Lower lobe of right lung (tissue), 2 donors: ENCODE measurements around the gene MBOAT2. TPM values are rescaled to one million over a fixed set of nuclear protein-coding genes. Genes with fewer than 3 reads are reported as not detected.

ENCODE experiments used
- ATAC-seq, 2 donors: fragments of 200-7000 bp; cut with Tn5 transposase; one replicate each; pipeline ENCODE4 v1.9.1; 2020 to 2022; ENCODE audit warnings: mild to moderate bottlenecking in 2 of 2, moderate library complexity in 2 of 2
- DNase-seq: peaks from one replicate; pipeline ENCODE4 v3.0.0-alpha.2; 2020
- H3K27ac ChIP-seq: fragments of 200-600 bp; one replicate; pipeline ENCODE4 v1.8.0; 2022
- H3K27me3 ChIP-seq: fragments of 200-600 bp; one replicate; pipeline ENCODE4 v1.8.0; 2022; ENCODE audit warnings: low read depth
- H3K36me3 ChIP-seq: fragments of 200-600 bp; one replicate; pipeline ENCODE4 v1.8.0; 2022; ENCODE audit warnings: mild to moderate bottlenecking
- H3K4me1 ChIP-seq: fragments of 200-600 bp; one replicate; pipeline ENCODE4 v1.8.0; 2022
- H3K4me3 ChIP-seq: fragments of 200-600 bp; one replicate; pipeline ENCODE4 v1.8.0; 2022; ENCODE audit warnings: mild to moderate bottlenecking
- H3K9me3 ChIP-seq: fragments of 200-600 bp; one replicate; pipeline ENCODE4 v1.8.0; 2022
- CTCF ChIP-seq: fragments of 200-600 bp; IDR thresholded peaks from one replicate; pipeline ENCODE4 v1.8.0; 2022; ENCODE audit warnings: antibody characterized with exemption, mild to moderate bottlenecking
- intact Hi-C: fragments of 100-400 bp; cut with DNase I; formaldehyde crosslinking; loops from one replicate; pipeline ENCODE4 v1.11.0; 2022
- total RNA-seq: library from RNA; stranded (reverse); fragmentation: NEBNext Ultra II Directional; extraction: Animal tissue kit (Norgen Biotek cat#: 25700); gene quantifications from one replicate; pipeline ENCODE4 v1.2.1, GENCODE V29; 2021
- donor health status: DM: no; HTN: yes; CAD: no; lungs with severe emphysema.

The MBOAT2 gene
- total RNA-seq, 1 donor from 2014 or later = 36.5 TPM

- Histone ChIP-seq H3K27ac (no peak overlapping the region), H3K36me3 (no peaks in the 10 kb centered on the region)
- intact Hi-C loops = no loop called here
Observed at GRCh38 chr2:9037166-9037565, 33.7 kb upstream of the MBOAT2 start.

GRCh38 chr2:9033385-9034168, 30.1 kb upstream of the MBOAT2 start:
- H3K27ac ChIP-seq = no peak overlapping the region
- intact Hi-C loops = no loop called here
- peaks cover 19% of the 10 kb centered on the region for H3K4me1 ChIP-seq
- ATAC-seq = no peak
- H3K36me3 ChIP-seq = no peaks in the 10 kb centered on the region
- no peak overlapping the region for H3K4me3 ChIP-seq
- no peak for DNase-seq
- H3K27me3 ChIP-seq = no peaks in the 10 kb centered on the region
- no peak for TF ChIP-seq CTCF
- no peaks in the 10 kb centered on the region for H3K9me3 ChIP-seq

More at GRCh38 chr2:9037166-9037565, 33.7 kb upstream of the MBOAT2 start:
- no peaks in the 10 kb centered on the region for H3K27me3 ChIP-seq
- no peak for TF ChIP-seq CTCF
- ATAC-seq (no peak), DNase-seq (no peak)
- H3K4me3 ChIP-seq = no peak overlapping the region
- H3K9me3 ChIP-seq = no peaks in the 10 kb centered on the region
- H3K4me1 ChIP-seq = peaks cover 7% of the 10 kb centered on the region

- no peak for DNase-seq
Observed at GRCh38 chr2:9032536-9033255, 29.2 kb upstream of the MBOAT2 start.

DNA sequence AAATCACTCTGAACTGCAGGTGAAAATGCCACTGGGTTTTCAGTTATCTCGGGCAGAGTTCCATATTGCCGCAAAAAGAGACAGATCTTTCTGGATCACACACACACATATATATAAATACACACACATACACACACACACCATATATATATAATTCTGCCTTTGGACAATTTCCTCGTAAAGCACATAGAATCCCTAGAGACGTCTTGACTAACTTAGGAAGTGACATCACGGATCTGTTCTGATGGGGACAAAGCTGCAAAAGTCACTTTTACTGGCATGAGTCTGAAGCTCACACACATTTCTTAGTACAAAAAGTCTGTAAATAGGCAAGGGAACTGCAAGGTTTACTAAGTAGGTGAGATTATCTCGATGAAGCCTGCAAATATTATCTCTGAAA, 28.6 kb upstream of the MBOAT2 start:
- Histone ChIP-seq H3K27me3 (no peaks in the 10 kb centered on the region), H3K36me3 (no peaks in the 10 kb centered on the region), H3K27ac (no peak overlapping the region), H3K4me3 (no peak overlapping the region), H3K4me1 (peaks cover 19% of the 10 kb centered on the region), H3K9me3 (no peaks in the 10 kb centered on the region)
- DNase-seq = no peak
- TF ChIP-seq CTCF = no peak
- intact Hi-C loops = no loop called here
- no peak for ATAC-seq

More at GRCh38 chr2:9032536-9033255, 29.2 kb upstream of the MBOAT2 start:
- Histone ChIP-seq H3K4me1 (peaks cover 19% of the 10 kb centered on the region), H3K9me3 (no peaks in the 10 kb centered on the region), H3K27me3 (no peaks in the 10 kb centered on the region), H3K36me3 (no peaks in the 10 kb centered on the region), H3K4me3 (no peak overlapping the region), H3K27ac (no peak overlapping the region)
- intact Hi-C loops = no loop called here
- no peak for ATAC-seq
- TF ChIP-seq CTCF = no peak

- intact Hi-C loops = no loop called here
- no peaks in the 10 kb centered on the region for H3K27me3 ChIP-seq
- DNase-seq (no peak), ATAC-seq (no peak)
- H3K27ac ChIP-seq = no peak overlapping the region
- no peak for TF ChIP-seq CTCF
- no peak overlapping the region for H3K4me3 ChIP-seq
- no peaks in the 10 kb centered on the region for H3K9me3 ChIP-seq
- peaks cover 19% of the 10 kb centered on the region for H3K4me1 ChIP-seq
- H3K36me3 ChIP-seq = no peaks in the 10 kb centered on the region
Observed at GRCh38 chr2:9031246-9031645, 27.8 kb upstream of the MBOAT2 start.
